Measurements from ENCODE around the gene ING5. TPM values are rescaled to one million over a fixed set of nuclear protein-coding genes. Genes with fewer than 3 reads are reported as not detected.

Gene ING5
- total RNA-seq, 1 experiment from 2014 or later: 32.1 TPM

DNA sequence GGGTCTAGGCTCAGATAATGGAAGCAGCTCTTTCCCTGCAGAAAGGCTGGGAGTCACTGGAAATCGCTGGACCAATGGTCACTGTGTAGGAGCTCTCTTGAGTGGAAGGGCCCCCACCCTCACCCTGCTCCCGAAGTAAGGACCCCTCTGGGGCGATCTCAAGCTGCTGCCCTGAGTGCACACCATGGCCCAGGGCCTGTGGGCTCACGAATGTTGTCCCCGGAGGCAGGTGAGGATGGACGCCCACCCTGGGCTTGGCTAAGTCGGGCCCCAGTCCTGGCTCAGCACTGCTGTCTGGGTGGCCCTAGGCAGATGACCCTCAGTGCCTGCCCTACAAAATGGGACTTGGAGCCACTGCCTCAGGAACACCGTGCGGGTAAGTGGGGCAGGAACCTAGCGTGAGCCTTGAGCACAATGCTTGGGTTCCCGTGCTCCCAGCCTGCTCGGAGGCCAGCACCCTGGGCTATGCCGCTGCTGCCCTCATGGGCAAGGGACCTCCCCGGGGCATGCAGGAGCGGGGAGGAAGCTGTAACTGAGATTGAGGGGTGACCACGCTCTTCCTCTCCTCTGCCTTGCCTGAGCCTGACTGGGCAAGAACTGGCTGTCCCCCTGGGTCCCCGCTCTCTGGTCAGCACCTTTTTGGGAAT is 36.3 kb downstream of the ING5 start:
- Histone ChIP-seq H3K4me3 (ENCODE audit: low read length) (no peak overlapping the region), H3K4me1 (ENCODE audit: insufficient read depth, low read length) (peaks cover 30% of the 10 kb centered on the region), H3K27me3 (ENCODE audit: low read length) (no peaks in the 10 kb centered on the region), H3K36me3 (ENCODE audit: low read depth, low read length) (no peaks in the 10 kb centered on the region), H3K27ac (ENCODE audit: low read length) (no peak overlapping the region), H3F3A (ENCODE audit: low read length, unreplicated experiment) (peaks cover 3% of the 10 kb centered on the region), H3K4me2 (ENCODE audit: low read length) (no peak overlapping the region), H3K79me2 (ENCODE audit: low read length) (0 out of 2 replicates have a peak, but pooled peaks cover 2% of the 10 kb centered on the region), H2AFZ (ENCODE audit: low read length) (no peak overlapping the region), H3K9me2 (replicated peaks; ENCODE audit: low read length) (no peaks in the 10 kb centered on the region), H4K20me1 (ENCODE audit: low read length) (peaks cover 16% of the 10 kb centered on the region; the same call in 1 of the 2 replicates), H3K9ac (ENCODE audit: low read length) (no peak overlapping the region), H3K9me3 (ENCODE audit: low read length) (no peaks in the 10 kb centered on the region)
- ATAC-seq (no peak), DNase-seq (no peak)
- ChIA-PET CTCF (no interaction called here), POLR2A (ENCODE audit: unreplicated experiment) (no interaction called here)
- intact Hi-C loops (cut with micrococcal nuclease): loop anchor here (10.0 kb wide), 1 partner anchor 127 kb away; the partner anchor contains the start of gene RTP5
- TF ChIP-seq, protein P1, sequence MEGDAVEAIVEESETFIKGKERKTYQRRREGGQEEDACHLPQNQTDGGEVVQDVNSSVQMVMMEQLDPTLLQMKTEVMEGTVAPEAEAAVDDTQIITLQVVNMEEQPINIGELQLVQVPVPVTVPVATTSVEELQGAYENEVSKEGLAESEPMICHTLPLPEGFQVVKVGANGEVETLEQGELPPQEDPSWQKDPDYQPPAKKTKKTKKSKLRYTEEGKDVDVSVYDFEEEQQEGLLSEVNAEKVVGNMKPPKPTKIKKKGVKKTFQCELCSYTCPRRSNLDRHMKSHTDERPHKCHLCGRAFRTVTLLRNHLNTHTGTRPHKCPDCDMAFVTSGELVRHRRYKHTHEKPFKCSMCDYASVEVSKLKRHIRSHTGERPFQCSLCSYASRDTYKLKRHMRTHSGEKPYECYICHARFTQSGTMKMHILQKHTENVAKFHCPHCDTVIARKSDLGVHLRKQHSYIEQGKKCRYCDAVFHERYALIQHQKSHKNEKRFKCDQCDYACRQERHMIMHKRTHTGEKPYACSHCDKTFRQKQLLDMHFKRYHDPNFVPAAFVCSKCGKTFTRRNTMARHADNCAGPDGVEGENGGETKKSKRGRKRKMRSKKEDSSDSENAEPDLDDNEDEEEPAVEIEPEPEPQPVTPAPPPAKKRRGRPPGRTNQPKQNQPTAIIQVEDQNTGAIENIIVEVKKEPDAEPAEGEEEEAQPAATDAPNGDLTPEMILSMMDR (conservative IDR thresholded peaks at IDR 0.05; ENCODE audit: low read depth, low read length): no peak
- TF ChIP-seq EZH2phosphoT487 (IDR thresholded peaks at IDR 0.05; ENCODE audit: borderline replicate concordance, low read length): no peak
- TF ChIP-seq EZH2 (IDR thresholded peaks at IDR 0.05; ENCODE audit: low read length, unreplicated experiment): no peak
- BruUV-seq (replicated peaks): no TSS peak

DNA sequence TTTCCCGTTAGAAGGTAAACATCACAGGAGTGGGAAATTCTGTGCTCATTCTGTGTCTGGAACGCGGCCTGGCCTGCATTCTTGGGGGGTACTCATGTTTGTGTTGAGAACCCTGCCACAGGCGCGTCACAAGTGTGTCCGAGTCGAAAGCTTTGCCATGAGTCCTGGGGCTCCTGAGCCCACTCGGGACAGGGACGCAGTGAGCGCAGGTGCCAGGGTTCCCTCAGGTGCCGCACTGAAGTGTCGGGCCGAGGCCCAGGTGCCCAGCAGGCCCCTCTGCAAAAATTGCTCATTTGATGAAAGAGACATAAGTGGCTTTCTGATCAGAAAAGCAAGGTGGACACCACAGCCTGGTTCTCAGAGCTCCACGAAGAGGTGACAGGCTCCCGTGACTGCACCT is 37.3 kb downstream of the ING5 start:
- ChIA-PET POLR2A (ENCODE audit: unreplicated experiment) (no interaction called here), CTCF (no interaction called here)

More for the DNA sequence above, 37.3 kb downstream of the ING5 start:
- no peaks in the 10 kb centered on the region for H3F3A ChIP-seq (ENCODE audit: low read length, unreplicated experiment)
- no peak overlapping the region for H3K9ac ChIP-seq (ENCODE audit: low read length)
- peaks cover 16% of the 10 kb centered on the region; the same call in 1 of the 2 replicates for H4K20me1 ChIP-seq (ENCODE audit: low read length)
- TF ChIP-seq EZH2phosphoT487 (IDR thresholded peaks at IDR 0.05; ENCODE audit: borderline replicate concordance, low read length): no peak
- TF ChIP-seq EZH2 (IDR thresholded peaks at IDR 0.05; ENCODE audit: low read length, unreplicated experiment): no peak
- TF ChIP-seq, protein P1 (conservative IDR thresholded peaks at IDR 0.05; ENCODE audit: low read depth, low read length): no peak
- no peak overlapping the region for H3K4me3 ChIP-seq (ENCODE audit: low read length)
- no peaks in the 10 kb centered on the region for H3K9me2 ChIP-seq (replicated peaks; ENCODE audit: low read length)
- no peak for DNase-seq
- no peaks in the 10 kb centered on the region for H3K9me3 ChIP-seq (ENCODE audit: low read length)
- H3K36me3 ChIP-seq (ENCODE audit: low read depth, low read length): no peaks in the 10 kb centered on the region
- H3K27ac ChIP-seq (ENCODE audit: low read length): no peak overlapping the region
- no peak for ATAC-seq
- intact Hi-C loops (cut with micrococcal nuclease): loop anchor here (10.0 kb wide), 1 partner anchor 126 kb away; the partner anchor contains the start of gene RTP5
- 0 out of 2 replicates have a peak, but pooled peaks cover 2% of the 10 kb centered on the region for H3K79me2 ChIP-seq (ENCODE audit: low read length)
- H3K4me2 ChIP-seq (ENCODE audit: low read length): no peak overlapping the region
- H3K27me3 ChIP-seq (ENCODE audit: low read length): no peaks in the 10 kb centered on the region
- peaks cover 20% of the 10 kb centered on the region for H3K4me1 ChIP-seq (ENCODE audit: insufficient read depth, low read length)
- BruUV-seq (replicated peaks): no TSS peak
- H2AFZ ChIP-seq (ENCODE audit: low read length): no peak overlapping the region

Measured in PC-3 (cell line).